ENCODE measurements around the gene CD300LD.

GRCh38 chr17:74543406-74543805 is 48.7 kb downstream of the CD300LD start:
- no peak for TF ChIP-seq CTCF (IDR thresholded peaks at IDR 0.05)
- no peak for TF ChIP-seq POLR2A (IDR thresholded peaks at IDR 0.05)

Measured in uterus (tissue), 2 donors.